HG03571 (cell line): ENCODE results near the gene SSBP2.

Experiments
- ATAC-seq: cut with Tn5 transposase; IDR thresholded peaks from one replicate; pipeline ENCODE4 v1.9.1; 2021; ENCODE audit not compliant: unreplicated experiment

The SSBP2 gene

GRCh38 chr5:81400375-81400774 lies 350.5 kb downstream of the SSBP2 start:
- ATAC-seq, result no peak

DNA sequence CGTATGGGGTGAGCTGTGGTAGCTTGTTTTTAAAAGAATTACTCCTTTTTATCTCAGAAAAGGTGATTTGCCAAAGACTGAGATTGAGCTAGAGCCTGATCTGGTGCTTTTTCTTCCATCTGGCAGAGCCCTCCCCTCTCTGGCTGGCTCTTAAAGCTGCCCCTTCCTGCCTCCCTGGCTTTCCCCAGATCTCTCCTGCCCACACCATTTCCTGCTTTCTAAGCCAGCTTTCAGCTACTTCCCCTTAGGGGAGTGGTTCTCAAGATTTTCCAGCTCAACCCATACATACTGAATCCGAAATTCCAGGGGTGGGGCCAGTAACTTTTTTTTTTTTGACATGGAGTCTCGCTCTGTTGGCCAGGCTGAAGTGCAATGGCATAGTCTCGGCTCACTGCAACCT lies 352.2 kb downstream of the SSBP2 start:
- no peak for ATAC-seq

- no peak for ATAC-seq
Measured at GRCh38 chr5:81397176-81397575, 353.7 kb downstream of the SSBP2 start.

DNA sequence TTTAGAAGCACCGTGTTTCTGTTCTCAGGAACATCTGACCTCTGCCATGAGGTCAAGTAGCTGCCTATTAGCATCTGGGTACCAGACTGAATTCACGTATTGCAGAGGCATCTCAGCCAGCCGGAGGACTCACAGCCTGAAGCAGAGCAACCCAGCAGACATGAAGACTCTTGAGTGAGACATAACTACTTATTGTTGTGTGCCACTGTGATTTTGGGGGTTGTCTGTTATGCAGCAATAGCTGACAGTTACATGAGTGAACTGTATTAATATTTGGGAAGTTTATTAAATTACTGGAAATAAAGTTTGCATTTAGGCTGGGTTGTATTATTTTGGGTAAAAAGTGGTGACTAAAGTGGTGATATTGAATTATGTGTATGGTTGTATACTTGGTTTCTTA lies 355.6 kb downstream of the SSBP2 start:
- ATAC-seq, result no peak

DNA sequence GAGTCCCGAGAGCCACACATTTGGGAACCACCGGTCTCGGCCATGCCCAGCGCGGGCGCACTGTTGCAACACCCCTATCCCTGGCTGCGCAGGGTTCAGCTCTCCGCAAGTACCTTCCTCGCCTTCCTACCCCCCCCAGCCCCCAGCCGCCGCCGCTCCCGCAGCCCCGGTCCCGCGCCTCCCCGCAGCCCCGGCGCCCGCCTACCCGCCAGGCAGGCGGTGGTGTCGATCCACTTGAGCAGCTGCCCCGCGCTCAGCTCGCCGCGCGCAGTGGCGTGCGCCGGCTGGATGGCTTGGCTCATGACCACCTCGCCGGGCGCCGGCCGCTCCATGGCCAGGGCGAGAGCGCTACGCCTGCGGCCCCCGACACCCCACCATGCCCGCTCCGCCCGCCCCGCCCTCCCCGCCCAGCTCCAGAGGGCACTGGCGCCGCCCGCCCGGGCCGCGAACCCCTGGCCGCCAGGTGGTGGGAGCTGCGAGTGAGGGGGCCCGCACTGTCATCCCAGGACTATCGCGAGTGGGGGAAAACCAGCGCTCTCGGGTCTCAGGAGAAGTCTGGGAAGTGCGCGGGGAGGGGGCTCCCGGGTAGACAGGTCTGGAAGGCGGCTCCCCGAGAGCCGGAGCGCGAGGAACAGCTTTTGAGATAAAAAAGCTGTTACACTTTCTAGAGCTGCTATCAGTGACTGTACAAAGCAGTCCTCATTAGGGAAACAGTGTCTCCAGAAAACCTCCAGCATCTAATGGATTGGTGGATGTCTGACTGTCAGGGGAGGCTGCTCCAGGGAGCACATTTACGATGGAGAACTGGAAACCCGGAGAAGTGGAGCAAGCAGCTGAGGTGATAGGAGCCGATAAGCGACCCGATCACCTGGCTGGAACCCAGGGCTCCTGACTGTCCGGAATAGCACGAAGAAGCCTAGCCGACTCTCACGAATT lies 356.8 kb downstream of the SSBP2 start, which contains the start of gene ACOT12:
Gene ACOT12, minus strand, starts transcription at position 352 of the 936 bp plus-strand sequence. Its CDS starts 20 bp downstream, at position 332.
- ATAC-seq, result no peak

- ATAC-seq, result no peak
Measured at GRCh38 chr5:81393430-81393782, 357.5 kb downstream of the SSBP2 start.

GRCh38 chr5:81389025-81389424 lies 361.9 kb downstream of the SSBP2 start:
- no peak for ATAC-seq

- no peak for ATAC-seq
Measured at GRCh38 chr5:81388169-81388568, 362.7 kb downstream of the SSBP2 start.

DNA sequence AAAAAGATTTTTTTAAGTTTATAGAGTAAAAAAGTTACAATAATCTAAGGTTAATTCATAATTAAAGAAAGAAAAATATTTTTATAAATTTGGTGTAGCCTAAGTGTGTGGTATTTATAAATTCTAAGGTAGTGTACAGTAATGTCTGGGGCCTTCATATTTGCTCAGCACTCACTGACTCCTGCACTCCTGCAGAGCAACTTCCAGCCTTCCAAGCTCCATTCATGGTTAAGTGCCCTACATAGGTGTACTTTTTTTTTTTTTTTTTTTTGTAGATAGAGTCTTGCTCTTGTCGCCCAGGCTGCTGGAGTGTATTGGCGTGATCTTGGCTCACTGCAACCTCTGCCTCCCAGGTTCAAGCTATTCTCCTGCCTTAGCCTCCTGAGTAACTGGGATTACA lies 367.0 kb downstream of the SSBP2 start:
- ATAC-seq, result no peak

- ATAC-seq, result no peak
Measured at GRCh38 chr5:81371354-81371876, 379.5 kb downstream of the SSBP2 start.

DNA sequence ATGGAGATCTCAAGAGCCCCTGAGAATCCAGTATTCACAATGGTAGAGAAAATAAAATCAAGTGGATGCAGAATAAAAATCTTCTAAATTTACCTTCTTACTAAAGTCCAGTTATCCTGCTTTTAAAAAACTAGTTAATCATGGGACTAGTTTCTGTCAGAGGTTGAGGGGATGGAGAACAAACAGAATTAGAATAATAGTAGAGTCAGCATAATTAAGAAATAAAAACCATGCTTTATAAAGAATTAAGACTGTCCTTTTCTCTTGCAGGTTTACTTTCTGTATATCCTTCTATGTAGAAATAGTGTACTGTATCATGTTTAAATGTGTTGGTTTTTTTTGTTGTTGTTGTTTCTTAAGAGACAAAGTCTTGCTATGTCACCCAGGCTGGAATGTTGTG lies 380.0 kb downstream of the SSBP2 start:
- ATAC-seq, result no peak

DNA sequence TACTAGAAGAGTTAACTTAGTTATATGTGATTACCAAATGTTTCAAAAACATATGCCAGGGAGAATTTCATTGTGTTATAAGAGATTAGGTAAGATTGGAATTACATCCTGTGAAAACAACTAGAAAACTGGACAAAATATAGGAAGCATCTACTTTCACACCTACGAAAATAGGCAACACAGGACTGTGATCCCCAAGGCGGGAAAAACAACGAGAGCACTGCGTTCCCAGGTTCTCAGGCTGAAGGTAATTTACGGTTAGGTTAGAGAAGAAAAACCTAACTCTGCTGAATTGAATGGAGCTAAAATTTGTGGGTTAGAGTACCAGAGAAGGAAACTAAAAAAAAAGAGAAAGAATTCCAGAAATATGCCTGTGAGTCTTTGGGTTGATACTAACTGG lies 385.4 kb downstream of the SSBP2 start:
- ATAC-seq, result no peak

- no peak for ATAC-seq
Measured at GRCh38 chr5:81363093-81363871, 387.6 kb downstream of the SSBP2 start.
